Activated naive CD8-positive, alpha-beta T cell treated with anti-CD3 and anti-CD28 coated beads for 36 hours (primary cell): ENCODE data around the gene SOX8. TPM values are rescaled to one million over a fixed set of nuclear protein-coding genes. Genes with fewer than 3 reads are reported as not detected.
A peak's percentile ranks its signal among the peaks of the same experiment; 100 is the strongest.

Experiments used
- DNase-seq: peaks from one replicate; pipeline ENCODE4 v3.0.0; 2021
- H3K27ac Mint-ChIP-seq: one replicate; pipeline ENCODE4 v1.8.0; 2022; ENCODE audit warnings: mild to moderate bottlenecking, moderate library complexity, mixed read lengths
- H3K27me3 Mint-ChIP-seq: one replicate; pipeline ENCODE4 v1.8.0; 2022; ENCODE audit warnings: mild to moderate bottlenecking, mixed read lengths
- H3K36me3 Mint-ChIP-seq: one replicate; pipeline ENCODE4 v1.8.0; 2021; ENCODE audit warnings: mild to moderate bottlenecking, mixed read lengths
- H3K4me1 Mint-ChIP-seq: one replicate; pipeline ENCODE4 v1.8.0; 2021; ENCODE audit warnings: mixed read lengths
- H3K4me3 Mint-ChIP-seq: one replicate; pipeline ENCODE4 v1.8.0; 2022; ENCODE audit warnings: mild to moderate bottlenecking, moderate library complexity, mixed read lengths
- H3K9me3 Mint-ChIP-seq: one replicate; pipeline ENCODE4 v1.8.0; 2022; ENCODE audit warnings: mixed read lengths
- total RNA-seq, 2 experiments: library from RNA; stranded (reverse); gene quantifications; one replicate each; pipeline ENCODE4 v1.2.3, GENCODE V29; 2021

The SOX8 gene
- total RNA-seq, 2 experiments from 2014 or later: 0.42 to 0.58 TPM

GRCh38 chr16:985646-986400, 4.3 kb downstream of the SOX8 start:
- peaks cover 9% of the 10 kb centered on the region for H3K27me3 Mint-ChIP-seq

GRCh38 chr16:986411-986810, 4.8 kb downstream of the SOX8 start:
- H3K4me1 Mint-ChIP-seq: peaks cover 3% of the 10 kb centered on the region

More at GRCh38 chr16:985646-986400, 4.3 kb downstream of the SOX8 start:
- Mint-ChIP-seq H3K9me3 (no peaks in the 10 kb centered on the region), H3K4me3 (no peak overlapping the region), H3K4me1 (peaks cover 3% of the 10 kb centered on the region), H3K27ac (no peak overlapping the region), H3K36me3 (no peaks in the 10 kb centered on the region)
- no peak for DNase-seq

GRCh38 chr16:986925-987582, 5.5 kb downstream of the SOX8 start:
- Mint-ChIP-seq H3K4me3 (no peak overlapping the region), H3K4me1 (peaks cover 3% of the 10 kb centered on the region), H3K9me3 (no peaks in the 10 kb centered on the region)

More at GRCh38 chr16:986411-986810, 4.8 kb downstream of the SOX8 start:
- no peak for DNase-seq
- Mint-ChIP-seq H3K4me3 (no peak overlapping the region), H3K36me3 (no peaks in the 10 kb centered on the region), H3K9me3 (no peaks in the 10 kb centered on the region), H3K27me3 (peaks cover 5% of the 10 kb centered on the region), H3K27ac (no peak overlapping the region)

GRCh38 chr16:987906-988305, 6.3 kb downstream of the SOX8 start:
- Mint-ChIP-seq H3K4me3 (no peak overlapping the region), H3K4me1 (peaks cover 3% of the 10 kb centered on the region), H3K36me3 (no peaks in the 10 kb centered on the region), H3K9me3 (no peaks in the 10 kb centered on the region), H3K27me3 (peaks cover 2% of the 10 kb centered on the region), H3K27ac (no peak overlapping the region)
- DNase-seq: no peak

More at GRCh38 chr16:986925-987582, 5.5 kb downstream of the SOX8 start:
- H3K36me3 Mint-ChIP-seq: no peaks in the 10 kb centered on the region
- no peak for DNase-seq
- no peak overlapping the region for H3K27ac Mint-ChIP-seq
- peaks cover 5% of the 10 kb centered on the region for H3K27me3 Mint-ChIP-seq

GRCh38 chr16:988471-989353, 7.1 kb downstream of the SOX8 start:
- no peak overlapping the region for H3K27ac Mint-ChIP-seq
- H3K4me1 Mint-ChIP-seq: peaks cover 3% of the 10 kb centered on the region
- no peaks in the 10 kb centered on the region for H3K27me3 Mint-ChIP-seq
- H3K4me3 Mint-ChIP-seq: no peak overlapping the region
- no peaks in the 10 kb centered on the region for H3K9me3 Mint-ChIP-seq
- no peaks in the 10 kb centered on the region for H3K36me3 Mint-ChIP-seq
- no peak for DNase-seq

GRCh38 chr16:989354-989814, 7.8 kb downstream of the SOX8 start:
- Mint-ChIP-seq H3K9me3 (no peaks in the 10 kb centered on the region), H3K27ac (no peak overlapping the region), H3K4me3 (no peak overlapping the region), H3K4me1 (peaks cover 3% of the 10 kb centered on the region), H3K36me3 (no peaks in the 10 kb centered on the region), H3K27me3 (no peaks in the 10 kb centered on the region)
- no peak for DNase-seq

GRCh38 chr16:990516-991291, 9.1 kb downstream of the SOX8 start:
- peaks cover 10% of the 10 kb centered on the region for H3K9me3 Mint-ChIP-seq
- H3K27me3 Mint-ChIP-seq: peaks cover 4% of the 10 kb centered on the region
- H3K27ac Mint-ChIP-seq: no peak overlapping the region
- no peak for DNase-seq
- H3K4me3 Mint-ChIP-seq: no peak overlapping the region
- H3K4me1 Mint-ChIP-seq: peaks cover 3% of the 10 kb centered on the region
- peaks cover 2% of the 10 kb centered on the region for H3K36me3 Mint-ChIP-seq

GRCh38 chr16:991345-991744, 9.8 kb downstream of the SOX8 start:
- Mint-ChIP-seq H3K4me1 (peaks cover 2% of the 10 kb centered on the region), H3K27ac (no peak overlapping the region), H3K27me3 (peaks cover 4% of the 10 kb centered on the region), H3K9me3 (peaks cover 14% of the 10 kb centered on the region), H3K36me3 (peaks cover 6% of the 10 kb centered on the region), H3K4me3 (no peak overlapping the region)
- DNase-seq: no peak

- no peak for DNase-seq
- peaks cover 14% of the 10 kb centered on the region for H3K9me3 Mint-ChIP-seq
- no peak overlapping the region for H3K27ac Mint-ChIP-seq
- no peak overlapping the region for H3K4me3 Mint-ChIP-seq
- peaks cover 4% of the 10 kb centered on the region for H3K4me1 Mint-ChIP-seq
- H3K36me3 Mint-ChIP-seq: peaks cover 6% of the 10 kb centered on the region
- H3K27me3 Mint-ChIP-seq: peaks cover 4% of the 10 kb centered on the region
Measured at GRCh38 chr16:991773-992172, 10.2 kb downstream of the SOX8 start.

- Mint-ChIP-seq H3K4me3 (no peak overlapping the region), H3K4me1 (peaks cover 17% of the 10 kb centered on the region)
Measured at GRCh38 chr16:993731-994130, 12.2 kb downstream of the SOX8 start.

GRCh38 chr16:995087-995486, 13.5 kb downstream of the SOX8 start:
- no peak overlapping the region for H3K4me3 Mint-ChIP-seq
- H3K36me3 Mint-ChIP-seq: peaks cover 6% of the 10 kb centered on the region
- no peak overlapping the region for H3K27ac Mint-ChIP-seq
- no peak for DNase-seq
- H3K9me3 Mint-ChIP-seq: peaks cover 14% of the 10 kb centered on the region
- peaks cover 4% of the 10 kb centered on the region for H3K27me3 Mint-ChIP-seq
- peaks cover 23% of the 10 kb centered on the region for H3K4me1 Mint-ChIP-seq

More at GRCh38 chr16:993731-994130, 12.2 kb downstream of the SOX8 start:
- H3K36me3 Mint-ChIP-seq: peaks cover 6% of the 10 kb centered on the region
- peaks cover 4% of the 10 kb centered on the region for H3K27me3 Mint-ChIP-seq
- no peak for DNase-seq
- H3K9me3 Mint-ChIP-seq: peaks cover 14% of the 10 kb centered on the region
- H3K27ac Mint-ChIP-seq: no peak overlapping the region

GRCh38 chr16:995783-996182, 14.2 kb downstream of the SOX8 start:
- no peak overlapping the region for H3K4me3 Mint-ChIP-seq
- peaks cover 4% of the 10 kb centered on the region for H3K27me3 Mint-ChIP-seq
- H3K4me1 Mint-ChIP-seq: peaks cover 23% of the 10 kb centered on the region
- no peak overlapping the region for H3K27ac Mint-ChIP-seq
- H3K9me3 Mint-ChIP-seq: peaks cover 14% of the 10 kb centered on the region
- peaks cover 6% of the 10 kb centered on the region for H3K36me3 Mint-ChIP-seq
- DNase-seq: no peak

GRCh38 chr16:996681-997080, 15.1 kb downstream of the SOX8 start:
- Mint-ChIP-seq H3K36me3 (peaks cover 6% of the 10 kb centered on the region), H3K9me3 (peaks cover 14% of the 10 kb centered on the region), H3K4me3 (peak overlapping the region; percentile 48), H3K27me3 (peaks cover 4% of the 10 kb centered on the region), H3K4me1 (peaks cover 26% of the 10 kb centered on the region), H3K27ac (peak overlapping the region; percentile 25)
- no peak for DNase-seq

- Mint-ChIP-seq H3K27ac (no peak overlapping the region), H3K4me3 (peak overlapping the region; percentile 48), H3K4me1 (peaks cover 29% of the 10 kb centered on the region), H3K9me3 (peaks cover 14% of the 10 kb centered on the region), H3K36me3 (peaks cover 6% of the 10 kb centered on the region), H3K27me3 (peaks cover 4% of the 10 kb centered on the region)
- DNase-seq: peak; percentile 54
Measured at GRCh38 chr16:997440-998051, 16.0 kb downstream of the SOX8 start.
